PC-9 (cell line): ENCODE measurements around the gene MAGI2.

Experiments used
- CTCF ChIP-seq: fragments of 200-600 bp; sonication (generic); conservative IDR thresholded peaks from 2 replicates; pipeline ENCODE4 v1.6.1; 2017; ENCODE audit warnings: mixed run types, antibody characterized with exemption, mild to moderate bottlenecking, moderate library complexity
- EZH2 ChIP-seq: fragments of 200-600 bp; sonication (generic); IDR thresholded peaks from 2 replicates; pipeline ENCODE4 v1.8.0; 2017; ENCODE audit warnings: antibody characterized with exemption, low read depth

GRCh38 chr7:79405368-79405767, 48.1 kb downstream of the MAGI2 start:
- TF ChIP-seq CTCF: no peak
- no peak for TF ChIP-seq EZH2
